Astrocyte (in vitro differentiated cells and primary cell): ENCODE data around the gene NAV2.

Experiments used
- EZH2 ChIP-seq: IDR thresholded peaks from 2 replicates; pipeline ENCODE4 v1.6.1; 2012; ENCODE audit warnings: mild to moderate bottlenecking, low read length, inconsistent platforms; ENCODE audit not compliant: insufficient read depth
- TF ChIP-seq, protein P1 (sequence below): IDR thresholded peaks from 2 replicates; pipeline ENCODE4 v1.5.1; 2011; ENCODE audit warnings: low read depth, mild to moderate bottlenecking, inconsistent platforms, low read length, moderate library complexity; ENCODE audit not compliant: insufficient read depth

DNA sequence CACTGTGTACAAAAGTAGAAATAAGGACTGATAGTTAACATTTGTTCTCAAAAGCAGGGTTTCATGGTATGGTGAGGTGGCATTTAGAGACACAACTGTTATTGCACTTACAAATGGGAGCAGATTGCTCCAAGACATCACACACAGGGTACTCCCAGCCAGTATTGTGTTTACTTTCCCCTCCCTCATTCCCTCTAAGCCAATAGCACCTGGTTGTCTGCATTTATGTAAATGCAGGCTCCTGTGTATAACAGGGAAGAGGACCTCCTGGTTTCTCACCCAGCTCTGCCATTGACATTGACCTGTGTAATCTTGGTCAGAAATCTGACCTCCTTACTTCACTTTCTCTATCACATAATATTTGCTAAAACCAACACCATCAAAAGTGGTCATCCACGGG lies 154.4 kb downstream of the NAV2 start:
- TF ChIP-seq, protein P1, sequence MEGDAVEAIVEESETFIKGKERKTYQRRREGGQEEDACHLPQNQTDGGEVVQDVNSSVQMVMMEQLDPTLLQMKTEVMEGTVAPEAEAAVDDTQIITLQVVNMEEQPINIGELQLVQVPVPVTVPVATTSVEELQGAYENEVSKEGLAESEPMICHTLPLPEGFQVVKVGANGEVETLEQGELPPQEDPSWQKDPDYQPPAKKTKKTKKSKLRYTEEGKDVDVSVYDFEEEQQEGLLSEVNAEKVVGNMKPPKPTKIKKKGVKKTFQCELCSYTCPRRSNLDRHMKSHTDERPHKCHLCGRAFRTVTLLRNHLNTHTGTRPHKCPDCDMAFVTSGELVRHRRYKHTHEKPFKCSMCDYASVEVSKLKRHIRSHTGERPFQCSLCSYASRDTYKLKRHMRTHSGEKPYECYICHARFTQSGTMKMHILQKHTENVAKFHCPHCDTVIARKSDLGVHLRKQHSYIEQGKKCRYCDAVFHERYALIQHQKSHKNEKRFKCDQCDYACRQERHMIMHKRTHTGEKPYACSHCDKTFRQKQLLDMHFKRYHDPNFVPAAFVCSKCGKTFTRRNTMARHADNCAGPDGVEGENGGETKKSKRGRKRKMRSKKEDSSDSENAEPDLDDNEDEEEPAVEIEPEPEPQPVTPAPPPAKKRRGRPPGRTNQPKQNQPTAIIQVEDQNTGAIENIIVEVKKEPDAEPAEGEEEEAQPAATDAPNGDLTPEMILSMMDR, result no peak
- TF ChIP-seq EZH2, result no peak
